ENCODE results near the gene MTTP. TPM values are rescaled to one million over a fixed set of nuclear protein-coding genes. Genes with fewer than 3 reads are reported as not detected.

MTTP gene
- total RNA-seq, 1 donor from 2014 or later: not detected

DNA sequence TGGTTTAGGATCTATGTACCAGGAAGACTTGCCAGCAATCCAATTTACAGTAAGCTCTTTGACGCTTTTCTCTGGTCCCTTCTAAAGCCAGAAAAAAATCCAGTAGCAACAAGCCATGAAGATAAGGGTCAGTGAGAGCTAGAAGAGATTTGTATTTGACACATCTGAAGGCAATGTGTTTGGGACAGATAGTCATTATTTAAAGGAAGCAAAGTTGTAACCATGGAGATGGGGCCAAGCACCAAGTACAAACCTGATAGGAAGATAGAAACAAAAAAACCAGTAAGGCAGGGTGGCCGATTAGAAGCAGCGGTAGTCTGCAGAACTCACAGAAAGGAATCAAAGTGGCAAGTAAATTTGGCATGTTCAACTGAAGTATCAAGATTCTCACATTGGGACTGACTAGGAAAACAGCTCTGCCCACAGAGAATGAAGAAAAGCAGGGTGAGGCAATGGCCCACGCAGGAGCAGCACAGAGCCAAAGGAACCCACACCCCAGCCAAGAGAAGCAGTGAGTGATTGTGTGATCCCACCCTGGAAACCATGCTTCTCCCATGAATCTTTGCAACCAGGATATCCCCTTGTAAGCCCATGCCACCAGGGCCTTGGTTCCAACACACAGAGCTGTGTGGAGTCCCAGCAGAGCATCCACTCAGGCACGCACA, 95.9 kb downstream of the MTTP start:
- DNase-seq: no peak

Other genes starting within 250 kb of the MTTP start
- not detected in 2 replicates for gene ADH1C, start 222.1 kb upstream of the MTTP start, total RNA-seq
- gene ADH7, start 139.5 kb upstream of the MTTP start, total RNA-seq: not detected in 2 replicates
- not detected in 2 replicates for gene C4orf17, start 63.8 kb upstream of the MTTP start, total RNA-seq
- 9.9 and 12.3 TPM in 2 replicates for gene TRMT10A, start 10.8 kb upstream of the MTTP start, total RNA-seq
- gene C4orf54, start 83.0 kb downstream of the MTTP start, total RNA-seq: under 0.01 and 0.05 TPM in 2 replicates
- gene DAPP1, start 242.0 kb downstream of the MTTP start, total RNA-seq: not detected in 2 replicates

Measured in dermis blood vessel endothelial cell (primary cell).